CD4-positive, alpha-beta T cell (primary cell): ENCODE measurements around the gene DIMT1. TPM values are rescaled to one million over a fixed set of nuclear protein-coding genes. Genes with fewer than 3 reads are reported as not detected.

Source experiments
- ATAC-seq: fragments of 200-7000 bp; cut with Tn5 transposase; one replicate; pipeline ENCODE4 v1.10.0; 2022; ENCODE audit warnings: mild to moderate bottlenecking; ENCODE audit not compliant: poor library complexity
- CTCF ChIA-PET: fragments of 350-600 bp; sonication (Branson Sonifier 250); formaldehyde crosslinking; loops from one replicate; lab custom pipeline; 2021; ENCODE audit warnings: antibody characterized with exemption, inconsistent platforms; lab: Charles Lee
- POLR2A ChIA-PET: fragments of 350-600 bp; sonication (Branson Sonifier 250); formaldehyde crosslinking; loops from one replicate; lab custom pipeline; 2021; ENCODE audit warnings: antibody characterized with exemption, inconsistent platforms; lab: Charles Lee
- DNase-seq, 14 experiments: peaks; one replicate each; pipeline ENCODE4 v3.0.0-alpha.2; 2013 to 2020; ENCODE audit warnings: mixed read lengths in 2 of 14
- H3K27ac ChIP-seq, 2 donors: one replicate each; pipeline versions ENCODE4 v1.5.1 to v1.7.0; 2013; ENCODE audit warnings: low read length in 2 of 2, low read depth in 1 of 2, mild to moderate bottlenecking in 1 of 2
- H3K27me3 ChIP-seq, 2 experiments: 1 replicate in 1 of 2; 2 replicates in 1 of 2; pipeline versions ENCODE4 v1.6.1 to v1.7.0; 2013; ENCODE audit warnings: low read length in 2 of 2, control low read depth in 1 of 2, mild to moderate bottlenecking in 1 of 2, moderate library complexity in 1 of 2; ENCODE audit not compliant: insufficient read depth in 2 of 2, control insufficient read depth in 1 of 2
- H3K36me3 ChIP-seq: one replicate; pipeline ENCODE4 v1.6.1; 2013; ENCODE audit warnings: low read length, control low read depth; ENCODE audit not compliant: insufficient read depth
- H3K4me1 ChIP-seq: one replicate; pipeline ENCODE4 v1.6.1; 2013; ENCODE audit warnings: low read length, control low read depth; ENCODE audit not compliant: insufficient read depth
- H3K4me3 ChIP-seq: one replicate; pipeline ENCODE4 v1.5.1; 2013; ENCODE audit warnings: mild to moderate bottlenecking, low read length, moderate library complexity
- H3K9me3 ChIP-seq, 2 experiments: 1 replicate in 1 of 2; 2 replicates in 1 of 2; pipeline versions ENCODE4 v1.6.1 to v1.7.0; 2013; ENCODE audit warnings: low read length in 2 of 2, mild to moderate bottlenecking in 2 of 2, control low read depth in 1 of 2, moderate library complexity in 1 of 2; ENCODE audit not compliant: control insufficient read depth in 1 of 2, insufficient read depth in 1 of 2
- H3K27ac Mint-ChIP-seq: one replicate; pipeline ENCODE4 v1.8.0; 2020; ENCODE audit warnings: mixed read lengths
- H3K27me3 Mint-ChIP-seq: one replicate; pipeline ENCODE4 v1.8.0; 2021; ENCODE audit warnings: mixed read lengths
- H3K36me3 Mint-ChIP-seq: one replicate; pipeline ENCODE4 v1.8.0; 2021; ENCODE audit warnings: low read depth, mixed read lengths
- H3K4me1 Mint-ChIP-seq: one replicate; pipeline ENCODE4 v1.8.0; 2021; ENCODE audit warnings: low read depth, mixed read lengths
- H3K4me3 Mint-ChIP-seq: one replicate; pipeline ENCODE4 v1.8.0; 2020; ENCODE audit warnings: mild to moderate bottlenecking, mixed read lengths
- H3K9me3 Mint-ChIP-seq: one replicate; pipeline ENCODE4 v1.8.0; 2020; ENCODE audit warnings: mixed read lengths
- CTCF ChIP-seq: fragments of 200-600 bp; IDR thresholded peaks from one replicate; pipeline ENCODE4 v1.8.0; 2022; ENCODE audit warnings: antibody characterized with exemption, mild to moderate bottlenecking
- intact Hi-C, 2 experiments: fragments of 100-400 bp; cut with DNase I in 1 of 2; cut with micrococcal nuclease in 1 of 2; formaldehyde crosslinking; loops; one replicate each; pipeline versions ENCODE4 v1.15.1 to v1.9.0; 2023 to 2025; cut with DNase I, micrococcal nuclease
- total RNA-seq, 174 experiments: library from RNA in 2 of 174; stranded (reverse) in 2 of 174; gene quantifications; one replicate each; pipeline ENCODE4 v1.2.3 and lab custom pipeline; 2021 to 2026

The DIMT1 gene
- total RNA-seq, 2 experiments from 2014 or later = 19.9 to 20.5 TPM

DNA sequence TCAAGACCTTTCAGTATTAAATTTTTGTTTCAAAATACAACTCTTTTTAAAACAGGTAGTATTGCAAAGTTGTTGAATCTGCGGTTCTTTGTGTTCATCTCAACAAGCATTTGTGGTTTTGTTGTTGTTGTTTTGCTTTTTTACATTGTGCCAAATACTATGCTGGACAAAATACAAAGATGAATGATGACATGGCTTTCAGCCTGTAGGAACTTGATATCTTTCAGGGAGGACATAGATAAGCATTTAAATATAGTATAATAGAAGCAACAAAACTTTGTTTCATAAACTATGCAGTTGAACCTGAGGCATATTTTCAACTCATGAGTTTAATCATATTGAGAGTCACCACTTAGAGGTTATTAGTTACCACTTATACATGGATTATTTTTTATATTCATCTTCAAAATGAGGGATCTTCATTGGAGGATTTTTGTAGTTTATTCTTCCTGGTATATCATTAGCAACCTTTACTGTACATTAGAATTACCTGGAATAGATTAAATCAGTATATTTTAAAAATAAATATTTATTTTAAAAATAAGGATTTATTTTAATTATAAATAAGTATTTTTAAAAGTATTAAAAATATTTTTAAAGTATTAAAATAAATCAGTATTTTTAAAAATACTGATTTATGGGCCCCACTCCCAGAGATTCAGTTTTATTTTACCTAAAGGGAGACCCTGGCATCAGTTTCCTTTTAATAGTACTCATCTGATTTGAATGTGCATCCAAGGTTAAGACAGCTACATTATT, 54.8 kb downstream of the DIMT1 start:
- H3K9me3 Mint-ChIP-seq = no peaks in the 10 kb centered on the region
- CTCF ChIA-PET = no interaction called here
- H3K27me3 Mint-ChIP-seq = no peaks in the 10 kb centered on the region

GRCh38 chr5:62347928-62348327, 55.8 kb downstream of the DIMT1 start:
- no peak overlapping the region for H3K4me3 ChIP-seq
- H3K27me3 Mint-ChIP-seq = no peaks in the 10 kb centered on the region
- H3K27ac Mint-ChIP-seq = peak overlapping the region; percentile 75
- H3K36me3 Mint-ChIP-seq = peaks cover 54% of the 10 kb centered on the region
- DNase-seq = no peak
- intact Hi-C loops = no loop called here
- no peaks in the 10 kb centered on the region for H3K9me3 ChIP-seq
- no peak for ATAC-seq
- no peak overlapping the region for H3K27ac ChIP-seq
- no peak for TF ChIP-seq CTCF
- POLR2A ChIA-PET = no interaction called here
- H3K9me3 Mint-ChIP-seq = no peaks in the 10 kb centered on the region
- no peaks in the 10 kb centered on the region for H3K27me3 ChIP-seq
- peaks cover 12% of the 10 kb centered on the region for H3K4me1 ChIP-seq
- no peak overlapping the region for H3K4me3 Mint-ChIP-seq
- peaks cover 37% of the 10 kb centered on the region for H3K4me1 Mint-ChIP-seq
- peaks cover 37% of the 10 kb centered on the region for H3K36me3 ChIP-seq
- CTCF ChIA-PET = no interaction called here

More for the DNA sequence above, 54.8 kb downstream of the DIMT1 start:
- Histone ChIP-seq H3K27ac (no peak overlapping the region), H3K4me3 (no peak overlapping the region), H3K27me3 (no peaks in the 10 kb centered on the region), H3K36me3 (peaks cover 47% of the 10 kb centered on the region), H3K4me1 (peaks cover 7% of the 10 kb centered on the region), H3K9me3 (no peaks in the 10 kb centered on the region)
- DNase-seq (no peak), ATAC-seq (no peak)
- Mint-ChIP-seq H3K4me1 (peaks cover 29% of the 10 kb centered on the region), H3K4me3 (no peak overlapping the region), H3K36me3 (peaks cover 57% of the 10 kb centered on the region), H3K27ac (peak overlapping the region; percentile 75)
- POLR2A ChIA-PET = no interaction called here
- intact Hi-C loops = no loop called here
- no peak for TF ChIP-seq CTCF

- no peaks in the 10 kb centered on the region for H3K9me3 Mint-ChIP-seq
- Histone ChIP-seq H3K9me3 (no peaks in the 10 kb centered on the region), H3K27ac (no peak overlapping the region), H3K27me3 (no peaks in the 10 kb centered on the region), H3K36me3 (peaks cover 28% of the 10 kb centered on the region), H3K4me1 (peaks cover 23% of the 10 kb centered on the region), H3K4me3 (no peak overlapping the region)
- H3K36me3 Mint-ChIP-seq = peaks cover 44% of the 10 kb centered on the region
- CTCF ChIA-PET = no interaction called here
- TF ChIP-seq CTCF = no peak
- H3K27ac Mint-ChIP-seq = peak overlapping the region; percentile 24
- POLR2A ChIA-PET = no interaction called here
- intact Hi-C loops = no loop called here
- no peak for DNase-seq
- H3K4me1 Mint-ChIP-seq = peaks cover 47% of the 10 kb centered on the region
- no peak for ATAC-seq
- no peak overlapping the region for H3K4me3 Mint-ChIP-seq
- H3K27me3 Mint-ChIP-seq = no peaks in the 10 kb centered on the region
Measured at GRCh38 chr5:62346748-62347147, 57.0 kb downstream of the DIMT1 start.
